ENCODE measurements around the gene MRPS34. TPM values are rescaled to one million over a fixed set of nuclear protein-coding genes. Genes with fewer than 3 reads are reported as not detected.

MRPS34 gene
- total RNA-seq, 2 donors from 2014 or later = 97.4 to 125 TPM

DNA sequence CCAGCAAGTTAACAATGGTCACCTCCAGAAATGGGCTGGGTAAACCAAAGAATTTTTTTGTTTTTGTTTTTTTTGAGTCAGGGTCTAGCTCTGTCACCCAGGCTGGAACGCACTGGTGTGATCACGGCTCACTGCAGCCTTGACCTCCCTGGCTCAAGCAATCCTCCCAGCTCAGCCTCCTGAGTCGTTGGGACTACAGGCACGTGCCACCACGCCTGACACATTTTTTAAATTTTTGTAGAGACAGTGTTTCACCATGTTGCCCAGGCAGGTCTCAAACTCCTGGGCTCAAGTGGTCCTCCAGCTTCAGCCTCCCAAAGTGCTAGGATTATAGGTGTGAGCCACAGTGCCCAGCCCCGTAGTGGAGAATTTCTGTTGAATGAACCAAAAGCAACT is 7.7 kb upstream of the MRPS34 start:
- WGBS = 67% methylated on average over 6 of the region's 6 CpGs
- no peak overlapping the region for H3K4me3 ChIP-seq
- DNase-seq (ENCODE audit: low spot score) = no peak
- TF ChIP-seq, protein P1, sequence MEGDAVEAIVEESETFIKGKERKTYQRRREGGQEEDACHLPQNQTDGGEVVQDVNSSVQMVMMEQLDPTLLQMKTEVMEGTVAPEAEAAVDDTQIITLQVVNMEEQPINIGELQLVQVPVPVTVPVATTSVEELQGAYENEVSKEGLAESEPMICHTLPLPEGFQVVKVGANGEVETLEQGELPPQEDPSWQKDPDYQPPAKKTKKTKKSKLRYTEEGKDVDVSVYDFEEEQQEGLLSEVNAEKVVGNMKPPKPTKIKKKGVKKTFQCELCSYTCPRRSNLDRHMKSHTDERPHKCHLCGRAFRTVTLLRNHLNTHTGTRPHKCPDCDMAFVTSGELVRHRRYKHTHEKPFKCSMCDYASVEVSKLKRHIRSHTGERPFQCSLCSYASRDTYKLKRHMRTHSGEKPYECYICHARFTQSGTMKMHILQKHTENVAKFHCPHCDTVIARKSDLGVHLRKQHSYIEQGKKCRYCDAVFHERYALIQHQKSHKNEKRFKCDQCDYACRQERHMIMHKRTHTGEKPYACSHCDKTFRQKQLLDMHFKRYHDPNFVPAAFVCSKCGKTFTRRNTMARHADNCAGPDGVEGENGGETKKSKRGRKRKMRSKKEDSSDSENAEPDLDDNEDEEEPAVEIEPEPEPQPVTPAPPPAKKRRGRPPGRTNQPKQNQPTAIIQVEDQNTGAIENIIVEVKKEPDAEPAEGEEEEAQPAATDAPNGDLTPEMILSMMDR (IDR thresholded peaks at IDR 0.05) = no peak
- no peak for TF ChIP-seq POLR2A (IDR thresholded peaks at IDR 0.05)
- no peak for TF ChIP-seq POLR2AphosphoS5 (IDR thresholded peaks at IDR 0.05)
- no peak overlapping the region for H3K27ac ChIP-seq
- H3K9me3 ChIP-seq = no peaks in the 10 kb centered on the region
- intact Hi-C loops (cut with DNase I) = no loop called here
- H3K4me1 ChIP-seq (replicated peaks) = peaks cover 14% of the 10 kb centered on the region
- peaks cover 12 to 23% of the 10 kb centered on the region in 2 donors for H3K36me3 ChIP-seq
- H3K27me3 ChIP-seq (replicated peaks; ENCODE audit: insufficient read depth) = no peaks in the 10 kb centered on the region

DNA sequence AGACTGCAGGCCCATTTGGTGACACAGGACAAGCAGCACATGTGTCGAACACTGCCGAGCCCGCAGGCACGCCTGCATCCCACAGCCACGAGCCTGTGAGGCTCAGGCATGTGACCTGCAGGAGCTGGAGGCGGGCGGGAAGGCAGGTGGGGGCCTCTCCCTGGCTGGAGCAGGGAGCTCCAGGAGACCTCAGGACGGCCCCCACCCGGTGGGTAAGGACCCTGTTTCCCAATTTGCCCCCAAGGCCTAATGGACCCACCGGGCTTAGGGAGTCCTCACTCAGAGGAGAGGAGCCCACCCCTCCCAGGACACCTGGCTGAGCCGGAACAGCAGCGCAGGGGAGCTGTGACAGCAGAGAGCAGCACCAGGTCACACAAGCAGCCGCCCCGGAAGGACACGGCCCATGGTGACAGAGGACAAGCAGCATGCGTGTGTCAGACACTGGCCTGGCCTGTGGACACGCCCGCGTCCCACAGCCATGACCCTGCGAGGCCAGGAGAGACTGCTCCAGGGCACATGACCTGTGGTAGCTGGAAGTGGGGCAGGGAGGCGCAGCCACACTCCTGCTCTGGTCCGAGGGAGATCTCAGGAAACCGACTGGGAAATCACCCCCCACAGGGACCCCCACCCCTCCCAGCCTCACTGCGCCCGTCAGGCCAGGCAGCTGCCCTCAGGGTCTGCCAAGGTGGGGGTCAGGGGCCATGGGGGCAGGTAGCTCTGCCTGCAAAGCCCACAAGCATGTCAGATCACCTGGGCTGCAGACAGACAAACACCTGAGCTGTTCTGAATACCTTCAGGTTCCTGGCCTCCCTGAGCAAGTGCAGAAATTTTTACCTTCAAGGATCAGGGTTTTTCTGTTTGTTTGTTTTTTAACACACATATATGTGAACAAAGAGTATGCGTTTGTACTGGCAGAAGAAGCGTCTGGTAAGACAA is 7.1 kb upstream of the MRPS34 start:
- H3K4me1 ChIP-seq (replicated peaks) = peaks cover 14% of the 10 kb centered on the region
- no peak overlapping the region for H3K4me3 ChIP-seq
- H3K27me3 ChIP-seq (replicated peaks; ENCODE audit: insufficient read depth) = no peaks in the 10 kb centered on the region
- H3K9me3 ChIP-seq = no peaks in the 10 kb centered on the region
- H3K36me3 ChIP-seq = peaks cover 12 to 24% of the 10 kb centered on the region in 2 donors
- no peak overlapping the region for H3K27ac ChIP-seq
- intact Hi-C loops (cut with DNase I) = no loop called here
- no peak for DNase-seq (ENCODE audit: low spot score)
- TF ChIP-seq POLR2AphosphoS5 (IDR thresholded peaks at IDR 0.05) (no peak), POLR2A (IDR thresholded peaks at IDR 0.05) (no peak)
- TF ChIP-seq, protein P1 (IDR thresholded peaks at IDR 0.05) = no peak
- WGBS = 80% methylated on average over 27 of the region's 27 CpGs

DNA sequence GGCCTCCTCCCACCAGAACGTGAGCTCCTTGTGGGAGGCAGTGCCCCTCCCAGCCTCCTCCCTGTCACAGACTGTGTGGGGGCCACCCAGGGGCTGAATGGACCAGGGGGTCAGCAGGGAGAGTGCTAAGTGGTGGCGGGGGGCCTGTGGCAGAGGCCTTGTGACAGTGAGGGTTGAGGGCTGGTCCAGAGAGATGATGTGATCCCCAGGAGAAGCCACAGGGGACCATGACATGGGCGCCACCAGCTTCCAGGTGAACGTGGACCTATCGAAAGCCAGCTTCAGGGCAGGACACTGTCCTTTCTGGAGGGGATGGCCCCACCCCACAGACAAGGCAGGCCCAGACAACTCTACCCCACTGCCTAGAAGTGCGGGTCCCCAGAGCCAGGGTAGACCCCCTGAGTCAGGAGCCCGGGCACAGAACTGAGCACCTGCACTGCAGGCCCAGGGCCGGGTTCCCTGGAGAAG is 6.3 kb upstream of the MRPS34 start:
- Histone ChIP-seq H3K27ac (no peak overlapping the region), H3K36me3 (peaks cover 12 to 24% of the 10 kb centered on the region in 2 donors), H3K27me3 (replicated peaks; ENCODE audit: insufficient read depth) (no peaks in the 10 kb centered on the region), H3K9me3 (no peaks in the 10 kb centered on the region), H3K4me1 (replicated peaks) (peaks cover 16% of the 10 kb centered on the region), H3K4me3 (no peak overlapping the region)
- 79% methylated on average over 8 of the region's 8 CpGs for WGBS
- TF ChIP-seq, protein P1 (IDR thresholded peaks at IDR 0.05) = no peak
- TF ChIP-seq POLR2A (IDR thresholded peaks at IDR 0.05) = no peak
- no peak for TF ChIP-seq POLR2AphosphoS5 (IDR thresholded peaks at IDR 0.05)
- no peak for DNase-seq (ENCODE audit: low spot score)
- intact Hi-C loops (cut with DNase I) = no loop called here

DNA sequence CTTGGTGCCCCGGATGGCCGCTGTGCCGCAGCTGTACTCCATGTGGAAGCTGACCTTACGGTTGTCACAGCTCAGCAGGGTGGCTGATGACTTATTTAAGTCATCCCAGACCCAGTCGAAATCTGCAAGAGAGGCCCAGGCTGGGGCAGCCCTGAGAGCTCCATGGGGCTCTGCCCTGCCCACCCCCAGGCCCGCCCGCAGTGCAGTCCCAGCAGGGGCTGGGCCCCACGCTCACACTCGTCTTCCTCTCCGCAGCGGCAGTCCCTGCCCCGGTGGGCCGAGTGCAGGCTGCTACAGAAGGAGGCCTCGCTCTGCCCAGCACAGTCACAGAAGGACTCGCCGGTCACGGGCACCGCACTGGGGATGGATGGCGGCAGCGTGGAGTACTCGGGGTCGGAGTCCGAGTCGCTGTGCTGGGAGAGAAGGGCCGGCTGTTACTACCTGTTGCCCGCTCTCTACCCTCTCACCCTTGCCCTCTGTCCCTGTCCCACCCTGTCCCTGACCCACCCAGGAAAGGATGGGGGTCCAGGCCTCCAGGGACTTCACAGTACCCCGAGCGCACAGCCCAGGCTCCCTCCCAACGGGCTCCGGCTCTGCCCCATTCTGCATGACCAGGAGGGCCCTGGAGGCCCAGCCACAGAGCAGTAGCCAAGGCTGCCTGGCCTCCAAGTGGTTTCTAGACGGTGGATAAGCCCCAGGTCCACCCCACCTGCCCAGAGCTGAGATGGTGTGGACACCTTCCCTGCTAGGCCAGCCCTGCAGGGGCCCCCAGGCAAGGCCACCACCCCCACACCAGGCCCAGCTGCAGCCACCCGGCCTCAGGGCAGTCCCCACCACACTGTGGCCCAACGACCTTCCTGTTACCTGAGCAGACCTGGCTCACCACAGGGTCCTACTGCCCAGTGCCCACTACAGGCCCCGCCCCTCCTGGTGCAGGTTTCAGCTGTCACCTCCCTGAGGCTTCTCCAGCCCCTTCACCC is 5.6 kb upstream of the MRPS34 start:
- intact Hi-C loops (cut with DNase I) = no loop called here
- Histone ChIP-seq H3K27me3 (replicated peaks; ENCODE audit: insufficient read depth) (no peaks in the 10 kb centered on the region), H3K9me3 (no peaks in the 10 kb centered on the region), H3K4me3 (no peak overlapping the region), H3K27ac (no peak overlapping the region), H3K4me1 (replicated peaks) (peaks cover 16% of the 10 kb centered on the region), H3K36me3 (peaks cover 12 to 24% of the 10 kb centered on the region in 2 donors)
- 84% methylated on average over 30 of the region's 34 CpGs for WGBS
- TF ChIP-seq, protein P1 (IDR thresholded peaks at IDR 0.05) = no peak
- TF ChIP-seq POLR2AphosphoS5 (IDR thresholded peaks at IDR 0.05) = no peak
- no peak for TF ChIP-seq POLR2A (IDR thresholded peaks at IDR 0.05)
- no peak for DNase-seq (ENCODE audit: low spot score)
